Measurements from ENCODE around the gene BRSK1. TPM values are rescaled to one million over a fixed set of nuclear protein-coding genes. Genes with fewer than 3 reads are reported as not detected.

Gene BRSK1
- total and polyA plus RNA-seq, 2 of the 8 experiments (the other 6 are each of a cell fraction or from before 2014, with no cell fraction given), result 27.6 to 32.7 TPM

DNA sequence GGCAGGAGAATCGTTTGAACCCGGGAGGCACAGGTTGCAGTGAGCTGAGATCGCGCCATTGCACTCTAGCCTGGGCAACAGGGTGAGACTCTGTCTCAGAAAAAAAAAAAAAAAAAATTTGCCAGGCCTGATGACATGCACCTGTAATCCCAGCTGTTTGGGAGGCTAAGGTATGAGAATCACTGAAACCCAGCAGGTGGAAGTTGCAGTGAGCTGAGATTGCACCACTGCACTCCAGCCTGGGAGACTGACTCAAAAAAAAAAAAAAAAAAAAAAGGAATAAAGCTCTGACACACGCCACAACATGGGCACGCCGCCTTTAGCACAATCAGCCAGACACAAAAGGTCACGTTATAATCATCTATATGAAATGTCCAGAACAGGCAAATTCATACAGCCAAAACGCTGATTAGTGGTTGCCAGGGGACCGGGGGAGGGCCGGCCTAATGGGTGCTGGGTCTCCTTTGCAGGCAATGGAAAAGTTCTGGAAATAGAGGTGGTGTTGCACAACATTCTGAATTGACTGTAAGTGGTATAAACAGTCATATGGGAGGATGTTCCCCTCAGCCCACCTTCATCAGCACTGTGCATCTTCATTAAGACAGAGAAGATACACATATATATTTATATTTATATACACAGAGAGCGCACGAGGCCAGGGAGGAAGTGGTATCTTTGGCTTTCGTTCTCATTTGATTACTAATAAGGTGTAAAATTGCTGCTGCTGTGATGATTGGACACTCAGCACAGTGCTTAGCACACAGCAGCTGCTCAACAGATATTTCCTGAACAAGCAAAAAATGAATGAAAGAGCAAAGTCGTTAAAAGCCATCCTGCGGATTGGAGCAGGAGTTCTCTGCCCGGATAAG, 7.7 kb upstream of the BRSK1 start (continued):
- TF ChIP-seq, protein P1, sequence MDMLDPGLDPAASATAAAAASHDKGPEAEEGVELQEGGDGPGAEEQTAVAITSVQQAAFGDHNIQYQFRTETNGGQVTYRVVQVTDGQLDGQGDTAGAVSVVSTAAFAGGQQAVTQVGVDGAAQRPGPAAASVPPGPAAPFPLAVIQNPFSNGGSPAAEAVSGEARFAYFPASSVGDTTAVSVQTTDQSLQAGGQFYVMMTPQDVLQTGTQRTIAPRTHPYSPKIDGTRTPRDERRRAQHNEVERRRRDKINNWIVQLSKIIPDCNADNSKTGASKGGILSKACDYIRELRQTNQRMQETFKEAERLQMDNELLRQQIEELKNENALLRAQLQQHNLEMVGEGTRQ (IDR thresholded peaks at IDR 0.05; ENCODE audit: low read length), result no peak
- TF ChIP-seq EGR1 (IDR thresholded peaks at IDR 0.05; ENCODE audit: borderline replicate concordance, low read depth, low read length) (no peak), NANOG (IDR thresholded peaks at IDR 0.05; ENCODE audit: insufficient read depth, low read depth, low read length, poor library complexity, severe bottlenecking) (no peak), RAD21 (IDR thresholded peaks at IDR 0.05 in 1 of 2, conservative IDR thresholded peaks at IDR 0.05 in 1 of 2; ENCODE audit: low read depth in 2 of 2, low read length in 2 of 2) (no peak), CHD1 (IDR thresholded peaks at IDR 0.05; ENCODE audit: low read depth, low read length) (no peak), JUN (IDR thresholded peaks at IDR 0.05; ENCODE audit: low read depth, low read length) (no peak), CBX5 (IDR thresholded peaks at IDR 0.05; ENCODE audit: low read depth, low read length) (no peak), FOSL1 (IDR thresholded peaks at IDR 0.05; ENCODE audit: insufficient read depth, low read depth, low read length) (no peak), SIRT6 (IDR thresholded peaks at IDR 0.05; ENCODE audit: low read length) (no peak), CEBPB (IDR thresholded peaks at IDR 0.05; ENCODE audit: low read depth, low read length) (no peak)
